ENCODE results near the gene EMILIN3.

Gene EMILIN3

GRCh38 chr20:41364967-41365765, 1.5 kb downstream of the EMILIN3 start:
- no peak for FAIRE-seq
- no peak for DNase-seq (ENCODE audit: insufficient read length, low spot score)
- TF ChIP-seq POLR2A (IDR thresholded peaks at IDR 0.05; ENCODE audit: low read depth, low read length): no peak

DNA sequence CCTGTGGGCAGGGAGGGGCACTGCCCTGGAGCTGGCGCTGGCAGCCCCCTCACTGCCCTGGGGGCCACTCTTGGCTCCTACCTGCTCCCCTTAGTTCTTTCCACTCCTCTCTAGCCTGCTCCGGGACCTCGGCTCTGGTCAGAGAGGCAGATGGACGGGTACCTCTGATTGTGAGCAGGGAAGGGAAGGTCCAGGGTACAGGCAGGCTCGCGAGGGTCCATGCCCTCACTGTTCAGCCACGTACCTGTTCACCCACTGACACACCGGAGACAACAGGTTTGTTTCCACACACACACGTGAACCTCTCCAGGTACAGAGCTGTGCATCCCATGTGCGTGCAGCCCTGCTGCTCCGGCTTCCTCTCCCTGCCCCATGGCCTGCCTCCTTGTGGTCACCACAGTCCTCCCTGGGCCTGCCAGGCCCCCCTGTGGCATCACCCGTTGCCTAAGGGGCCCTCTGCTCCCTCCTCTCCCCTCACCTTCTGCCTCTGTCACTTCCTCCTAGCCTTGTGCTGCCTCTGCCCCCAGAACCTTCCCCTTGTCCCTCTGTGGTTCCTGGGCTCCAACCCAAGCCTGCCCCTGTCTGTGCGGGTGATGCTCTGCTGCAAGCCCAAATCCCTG, 2.3 kb downstream of the EMILIN3 start:
- no peak for TF ChIP-seq POLR2A (IDR thresholded peaks at IDR 0.05; ENCODE audit: low read depth, low read length)
- no peak for DNase-seq (ENCODE audit: insufficient read length, low spot score)
- FAIRE-seq: no peak

DNA sequence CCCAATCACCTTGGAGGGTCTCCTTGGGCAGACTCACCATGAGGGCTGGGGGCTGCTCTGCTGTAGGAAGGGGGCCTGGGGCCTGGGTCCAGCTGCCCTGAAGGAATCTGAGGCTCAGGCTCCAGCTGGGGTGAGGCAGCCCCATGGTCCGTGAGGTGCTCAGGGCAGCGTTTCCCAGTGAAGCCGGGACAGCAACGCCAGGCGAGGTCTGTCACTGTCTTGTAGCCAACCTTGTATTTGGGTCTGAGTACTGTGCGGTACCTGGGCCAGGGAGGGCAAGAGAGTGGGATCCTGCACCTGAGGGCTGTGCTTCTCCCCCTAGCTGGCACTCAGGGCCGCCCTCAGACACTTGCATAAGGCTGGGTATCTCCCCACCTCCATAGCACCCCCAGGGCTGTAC, 3.0 kb downstream of the EMILIN3 start:
- DNase-seq (ENCODE audit: insufficient read length, low spot score) (no peak), FAIRE-seq (no peak)
- TF ChIP-seq POLR2A (IDR thresholded peaks at IDR 0.05; ENCODE audit: low read depth, low read length): no peak

GRCh38 chr20:41362748-41363140, 3.9 kb downstream of the EMILIN3 start:
- TF ChIP-seq POLR2A (IDR thresholded peaks at IDR 0.05; ENCODE audit: low read depth, low read length): no peak
- no peak for FAIRE-seq
- no peak for DNase-seq (ENCODE audit: insufficient read length, low spot score)

- no peak for DNase-seq (ENCODE audit: insufficient read length, low spot score)
- FAIRE-seq: no peak
- no peak for TF ChIP-seq POLR2A (IDR thresholded peaks at IDR 0.05; ENCODE audit: low read depth, low read length)
Measured at GRCh38 chr20:41361757-41362747, 4.6 kb downstream of the EMILIN3 start.

GRCh38 chr20:41360831-41361756, 5.5 kb downstream of the EMILIN3 start:
- no peak for TF ChIP-seq POLR2A (IDR thresholded peaks at IDR 0.05; ENCODE audit: low read depth, low read length)
- FAIRE-seq: no peak
- DNase-seq (ENCODE audit: insufficient read length, low spot score): no peak

- no peak for DNase-seq (ENCODE audit: insufficient read length, low spot score)
- FAIRE-seq: no peak
- no peak for TF ChIP-seq POLR2A (IDR thresholded peaks at IDR 0.05; ENCODE audit: low read depth, low read length)
Measured at GRCh38 chr20:41359541-41360011, 7.0 kb downstream of the EMILIN3 start.

DNA sequence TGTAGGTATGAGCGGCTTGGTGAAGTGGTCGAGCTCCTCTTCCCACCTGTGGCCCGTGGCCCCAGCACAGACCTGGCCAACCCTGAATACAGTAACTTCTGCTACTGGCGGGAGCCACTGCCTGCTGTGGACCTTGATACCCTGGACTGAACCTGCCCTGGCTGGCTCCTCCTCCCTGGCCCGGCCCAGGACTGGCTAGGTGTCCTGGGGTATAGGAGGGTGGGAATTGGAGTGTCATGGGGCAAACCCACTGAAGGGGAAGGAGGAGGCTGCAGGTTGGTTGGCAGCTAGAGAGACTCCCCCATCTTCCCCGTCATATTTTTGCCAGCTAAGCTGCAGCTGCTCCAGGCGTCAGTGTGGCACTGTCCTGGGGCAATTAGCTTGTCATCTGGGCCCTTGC, 7.9 kb downstream of the EMILIN3 start:
- FAIRE-seq (no peak), DNase-seq (ENCODE audit: insufficient read length, low spot score) (no peak)
- TF ChIP-seq POLR2A (IDR thresholded peaks at IDR 0.05; ENCODE audit: low read depth, low read length): no peak

GRCh38 chr20:41358230-41358629, 8.4 kb downstream of the EMILIN3 start:
- no peak for TF ChIP-seq POLR2A (IDR thresholded peaks at IDR 0.05; ENCODE audit: low read depth, low read length)
- DNase-seq (ENCODE audit: insufficient read length, low spot score) (no peak), FAIRE-seq (no peak)

GRCh38 chr20:41357424-41358163, 9.0 kb downstream of the EMILIN3 start:
- no peak for FAIRE-seq
- no peak for TF ChIP-seq POLR2A (IDR thresholded peaks at IDR 0.05; ENCODE audit: low read depth, low read length)
- DNase-seq (ENCODE audit: insufficient read length, low spot score): no peak

- DNase-seq (ENCODE audit: insufficient read length, low spot score): no peak
- TF ChIP-seq POLR2A (IDR thresholded peaks at IDR 0.05; ENCODE audit: low read depth, low read length): no peak
- FAIRE-seq: no peak
Measured at GRCh38 chr20:41356951-41357350, 9.7 kb downstream of the EMILIN3 start.

- FAIRE-seq (no peak), DNase-seq (ENCODE audit: insufficient read length, low spot score) (no peak)
- no peak for TF ChIP-seq POLR2A (IDR thresholded peaks at IDR 0.05; ENCODE audit: low read depth, low read length)
Measured at GRCh38 chr20:41355598-41356203, 10.9 kb downstream of the EMILIN3 start.
